ENCODE measurements around the gene EPS15. TPM values are rescaled to one million over a fixed set of nuclear protein-coding genes. Genes with fewer than 3 reads are reported as not detected.

EPS15 gene
- polyA plus RNA-seq, 1 of the 3 experiments (the other 2 are of a cell fraction) = 17.0 TPM

GRCh38 chr1:51524817-51525216 lies 5.8 kb upstream of the EPS15 start:
- no peak overlapping the region for H2AFZ ChIP-seq (ENCODE audit: low read depth)
- no peak for TF ChIP-seq FOXJ3 (CRISPR knock-in tag; IDR thresholded peaks at IDR 0.05)
- TF ChIP-seq TCF12 (IDR thresholded peaks at IDR 0.05) = no peak
- TF ChIP-seq NRF1 (IDR thresholded peaks at IDR 0.05; ENCODE audit: low read depth, low read length) = no peak
- no peak for TF ChIP-seq REST (IDR thresholded peaks at IDR 0.05; ENCODE audit: low read depth, low read length)
- TF ChIP-seq MEF2A (IDR thresholded peaks at IDR 0.05; ENCODE audit: borderline replicate concordance, low read depth) = no peak
- no peak for TF ChIP-seq SIN3A (IDR thresholded peaks at IDR 0.05; ENCODE audit: borderline replicate concordance, low read depth, low read length)
- no peak for TF ChIP-seq YY1 (IDR thresholded peaks at IDR 0.05; ENCODE audit: low read depth)
- no peak for TF ChIP-seq USF2 (IDR thresholded peaks at IDR 0.05; ENCODE audit: borderline replicate concordance, low read depth, low read length)
- no peak for TF ChIP-seq EZH2phosphoT487 (IDR thresholded peaks at IDR 0.05; ENCODE audit: borderline replicate concordance, low read depth)
- no peak for TF ChIP-seq CHD2 (IDR thresholded peaks at IDR 0.05; ENCODE audit: low read length, partially characterized antibody)
- H3K9ac ChIP-seq = no peak overlapping the region
- H3K9me3 ChIP-seq = no peaks in the 10 kb centered on the region; the same call in 1 of the 2 replicates
- no peak overlapping the region for H3K4me2 ChIP-seq
- WGBS (ENCODE audit: low lambda C conversion rate) = 100% methylated on average over 1 of the region's 1 CpG
- H3K27me3 ChIP-seq (ENCODE audit: insufficient read depth) = no peaks in the 10 kb centered on the region
- no peaks in the 10 kb centered on the region for H3K36me3 ChIP-seq (replicated peaks in 1 of 2; ENCODE audit: control insufficient read depth in 1 of 2, insufficient read depth in 2 of 2, low read length in 1 of 2)
- ChIA-PET POLR2A (no interaction called here), CTCF (interaction anchor here (0.8 kb wide), 1 partner anchor 10 kb away, joined by 3 read pairs; no protein-coding TSS in a partner anchor)
- H3K79me2 ChIP-seq (ENCODE audit: insufficient read depth) = no peaks in the 10 kb centered on the region
- no peak for DNase-seq
- no peaks in the 10 kb centered on the region for H3K4me1 ChIP-seq (ENCODE audit: control insufficient read depth in 1 of 2, insufficient read depth in 2 of 2, low read depth in 1 of 2, low read length in 1 of 2)
- no peaks in the 10 kb centered on the region for H3K9me2 ChIP-seq
- H3K27ac ChIP-seq (ENCODE audit: low read depth in 2 of 2, low read length in 1 of 2) = no peak overlapping the region
- H3K4me3 ChIP-seq (ENCODE audit: low read depth in 2 of 2, low read length in 1 of 2) = no peak overlapping the region
- peaks cover 4% of the 10 kb centered on the region for H3F3A ChIP-seq (replicated peaks; ENCODE audit: insufficient read depth)
- no peaks in the 10 kb centered on the region for H4K20me1 ChIP-seq (ENCODE audit: insufficient read depth)

- no peak overlapping the region for H3K4me3 ChIP-seq (ENCODE audit: low read depth in 2 of 2, low read length in 1 of 2)
- no peak overlapping the region for H3K9ac ChIP-seq
- no peak for TF ChIP-seq JUND (IDR thresholded peaks at IDR 0.05)
- TF ChIP-seq GATA2 (CRISPR knock-in tag; IDR thresholded peaks at IDR 0.05) = no peak
- TF ChIP-seq NFIC (IDR thresholded peaks at IDR 0.05; ENCODE audit: borderline replicate concordance) = no peak
- TF ChIP-seq POLR2AphosphoS5 (IDR thresholded peaks at IDR 0.05; ENCODE audit: low read depth, low read length) = no peak
- no peak for TF ChIP-seq TAF1 (IDR thresholded peaks at IDR 0.05; ENCODE audit: borderline replicate concordance, low read depth, low read length)
- TF ChIP-seq TCF12 (IDR thresholded peaks at IDR 0.05) = no peak
- no peak for TF ChIP-seq SIN3A (IDR thresholded peaks at IDR 0.05; ENCODE audit: borderline replicate concordance, low read depth, low read length)
- TF ChIP-seq NRF1 (IDR thresholded peaks at IDR 0.05; ENCODE audit: low read depth, low read length) = no peak
- no peaks in the 10 kb centered on the region for H4K20me1 ChIP-seq (ENCODE audit: insufficient read depth)
- no peaks in the 10 kb centered on the region for H3K36me3 ChIP-seq (replicated peaks in 1 of 2; ENCODE audit: control insufficient read depth in 1 of 2, insufficient read depth in 2 of 2, low read length in 1 of 2)
- H3K4me2 ChIP-seq = no peak overlapping the region
- H3F3A ChIP-seq (replicated peaks; ENCODE audit: insufficient read depth) = peaks cover 4% of the 10 kb centered on the region
- 83% methylated on average over 4 of the region's 4 CpGs for WGBS (ENCODE audit: low lambda C conversion rate)
- no peaks in the 10 kb centered on the region for H3K4me1 ChIP-seq (ENCODE audit: control insufficient read depth in 1 of 2, insufficient read depth in 2 of 2, low read depth in 1 of 2, low read length in 1 of 2)
- ChIA-PET CTCF (interaction anchor here (0.9 to 1.1 kb wide), 2 partner anchors 11 to 38 kb away, joined by 3 to 5 read pairs; no protein-coding TSS in a partner anchor), POLR2A (no interaction called here)
- H3K27me3 ChIP-seq (ENCODE audit: insufficient read depth) = no peaks in the 10 kb centered on the region
- no peaks in the 10 kb centered on the region for H3K79me2 ChIP-seq (ENCODE audit: insufficient read depth)
- no peak overlapping the region for H3K27ac ChIP-seq (ENCODE audit: low read depth in 2 of 2, low read length in 1 of 2)
- DNase-seq = no peak
- no peaks in the 10 kb centered on the region; the same call in 1 of the 2 replicates for H3K9me3 ChIP-seq
- H3K9me2 ChIP-seq = no peaks in the 10 kb centered on the region
- no peak overlapping the region for H2AFZ ChIP-seq (ENCODE audit: low read depth)
Observed at GRCh38 chr1:51523931-51524330, 4.9 kb upstream of the EPS15 start.

All from SK-N-SH (cell line).